ENCODE data around the gene EXOC3L2.
"Not testable (repeated sequence)": the region's sequence is repeated elsewhere in the genome, so short reads cannot be mapped to it uniquely, and the experiment has no call there.

The EXOC3L2 gene

GRCh38 chr19:45271098-45271734 lies 26.0 kb upstream of the EXOC3L2 start:
- TF ChIP-seq CTCF (conservative IDR thresholded peaks at IDR 0.05; ENCODE audit: low read depth, low read length), result no peak
- H3K4me3 ChIP-seq (ENCODE audit: low read depth, low read length), result no peak overlapping the region
- no peak for DNase-seq (ENCODE audit: low read depth)

GRCh38 chr19:45269939-45270338 lies 24.7 kb upstream of the EXOC3L2 start:
- H3K4me3 ChIP-seq (ENCODE audit: low read depth, low read length); DNase-seq (ENCODE audit: low read depth): not testable (repeated sequence)

GRCh38 chr19:45267296-45267695 lies 22.1 kb upstream of the EXOC3L2 start:
- H3K4me3 ChIP-seq (ENCODE audit: low read depth, low read length), result no peak overlapping the region
- no peak for DNase-seq (ENCODE audit: low read depth)
- TF ChIP-seq CTCF (conservative IDR thresholded peaks at IDR 0.05; ENCODE audit: low read depth, low read length), result no peak

GRCh38 chr19:45265375-45265774 lies 20.2 kb upstream of the EXOC3L2 start:
- no peak overlapping the region for H3K4me3 ChIP-seq (ENCODE audit: low read depth, low read length)
- no peak for TF ChIP-seq CTCF (conservative IDR thresholded peaks at IDR 0.05; ENCODE audit: low read depth, low read length)
- no peak for DNase-seq (ENCODE audit: low read depth)

- DNase-seq (ENCODE audit: low read depth), result no peak
- no peak overlapping the region for H3K4me3 ChIP-seq (ENCODE audit: low read depth, low read length)
- TF ChIP-seq CTCF (conservative IDR thresholded peaks at IDR 0.05; ENCODE audit: low read depth, low read length), result no peak
These were observed 19.6 kb upstream of the EXOC3L2 start for GRCh38 chr19:45264781-45265317.

GRCh38 chr19:45263013-45263412 lies 17.8 kb upstream of the EXOC3L2 start:
- H3K4me3 ChIP-seq (ENCODE audit: low read depth, low read length), result no peak overlapping the region
- TF ChIP-seq CTCF (conservative IDR thresholded peaks at IDR 0.05; ENCODE audit: low read depth, low read length), result no peak

GRCh38 chr19:45262570-45262969 lies 17.4 kb upstream of the EXOC3L2 start:
- no peak for TF ChIP-seq CTCF (conservative IDR thresholded peaks at IDR 0.05; ENCODE audit: low read depth, low read length)
- DNase-seq (ENCODE audit: low read depth), result no peak
- no peak overlapping the region for H3K4me3 ChIP-seq (ENCODE audit: low read depth, low read length)

More at GRCh38 chr19:45263013-45263412, 17.8 kb upstream of the EXOC3L2 start:
- DNase-seq (ENCODE audit: low read depth), result no peak
